Femur (tissue), 1 donor: ENCODE measurements around the gene FAM241B.

Source experiments
- DNase-seq: peaks from one replicate; pipeline ENCODE4 v3.0.0-alpha.2; 2017

Gene FAM241B

DNA sequence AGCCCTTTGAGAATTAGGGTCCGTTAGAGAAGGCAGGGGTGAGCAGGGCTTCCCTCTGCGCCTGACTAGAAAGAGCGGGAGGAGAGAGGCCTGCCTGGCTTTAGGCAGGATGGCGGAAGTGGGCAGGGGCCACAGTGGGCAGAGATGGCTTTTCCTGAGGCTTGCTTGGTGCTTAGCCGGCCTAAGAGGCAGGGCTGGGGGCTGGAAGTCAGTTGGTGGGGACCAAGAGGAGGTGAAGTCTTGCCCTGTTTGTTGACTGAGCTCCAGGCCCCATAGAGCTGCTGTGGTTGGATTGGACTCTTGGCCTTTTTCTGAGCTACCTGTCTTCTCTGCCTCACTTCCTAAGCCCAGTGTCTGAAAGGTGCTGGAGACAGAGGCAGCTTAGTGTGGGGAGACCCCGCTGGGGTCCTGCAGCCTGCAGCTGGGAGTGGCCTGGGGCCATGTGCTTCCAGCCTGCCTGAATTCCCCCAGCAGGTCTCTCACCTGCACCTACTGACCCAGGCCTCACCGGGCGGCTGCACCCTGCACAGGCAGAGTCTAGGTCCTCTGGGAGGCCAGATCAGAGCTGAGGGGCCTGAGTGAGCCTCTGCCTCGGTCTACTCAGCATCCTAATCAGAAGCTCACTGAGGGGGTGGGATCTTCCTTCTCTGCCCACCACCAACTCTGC, 4.8 kb downstream of the FAM241B start:
- DNase-seq: no peak

GRCh38 chr10:69635428-69636272, 5.6 kb downstream of the FAM241B start:
- no peak for DNase-seq

DNA sequence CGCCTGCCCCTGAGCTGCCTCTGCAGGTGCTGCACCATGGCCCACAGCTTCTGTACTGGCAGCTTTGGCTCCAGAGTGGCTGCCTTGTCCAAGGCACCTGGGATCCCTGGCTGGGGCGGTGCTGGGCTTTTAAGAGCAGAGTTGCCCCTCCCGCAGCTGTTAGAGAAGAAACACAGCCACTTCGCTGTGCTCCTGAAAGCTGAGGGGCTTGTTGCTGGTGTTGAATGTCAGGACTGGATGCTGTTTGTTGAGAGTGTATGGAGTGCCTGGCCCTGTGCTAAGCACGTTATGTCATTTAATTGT, 6.2 kb downstream of the FAM241B start:
- no peak for DNase-seq

GRCh38 chr10:69636626-69637605, 6.9 kb downstream of the FAM241B start:
- no peak for DNase-seq

GRCh38 chr10:69638642-69639041, 8.6 kb downstream of the FAM241B start:
- DNase-seq: no peak

DNA sequence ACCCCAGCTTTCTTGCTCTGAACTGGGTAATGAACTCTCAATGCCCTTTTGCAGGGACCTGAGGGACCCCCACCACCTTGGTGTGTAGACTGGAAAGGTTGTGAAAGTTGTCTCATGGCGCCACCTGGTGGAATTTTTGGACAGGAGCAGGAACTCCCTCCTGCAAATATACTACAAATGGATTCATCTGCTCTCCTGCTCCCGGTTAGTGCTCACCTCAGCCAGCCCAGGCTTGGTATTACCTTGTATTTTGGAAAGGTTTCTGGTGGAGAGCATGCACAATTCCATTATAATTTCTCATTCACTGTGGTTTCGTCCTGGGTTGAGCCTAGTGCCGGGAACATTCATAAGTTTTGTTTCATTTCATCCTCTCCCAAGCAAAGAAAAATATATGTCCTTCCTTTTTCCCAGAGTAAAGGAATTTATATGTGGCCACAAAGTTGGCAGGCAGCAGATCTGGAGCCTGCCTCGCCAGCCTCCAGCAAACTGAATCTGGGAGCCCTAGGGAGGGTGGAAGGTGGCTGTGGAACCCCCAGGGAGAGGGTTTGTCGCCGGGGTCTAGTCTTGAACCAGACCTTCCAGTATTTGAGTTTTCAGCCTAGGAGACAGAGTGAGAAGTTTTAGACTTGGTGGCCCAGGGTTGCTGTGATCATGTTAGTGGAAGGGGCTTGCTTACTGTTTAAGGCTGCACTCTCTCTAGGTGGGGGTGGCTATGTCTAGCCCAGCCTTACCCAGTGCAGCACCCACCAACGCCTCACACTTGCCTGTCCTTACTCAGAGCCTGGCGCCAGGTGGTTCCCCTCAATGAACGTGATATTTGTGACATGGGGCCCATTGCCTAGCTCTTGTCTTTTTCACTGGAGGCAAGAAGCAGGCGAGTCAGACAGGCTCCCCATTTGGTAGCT, 9.5 kb downstream of the FAM241B start:
- DNase-seq: peak; percentile 69

GRCh38 chr10:69640196-69640980, 10.3 kb downstream of the FAM241B start:
- peak; percentile 12 for DNase-seq

GRCh38 chr10:69641261-69641980, 11.4 kb downstream of the FAM241B start:
- no peak for DNase-seq

GRCh38 chr10:69642747-69643146, 12.7 kb downstream of the FAM241B start:
- DNase-seq: no peak

GRCh38 chr10:69643779-69644657, 14.0 kb downstream of the FAM241B start:
- DNase-seq: no peak

- DNase-seq: peak; percentile 71
Observed at GRCh38 chr10:69644658-69645295, 14.7 kb downstream of the FAM241B start.

- DNase-seq: no peak
Observed at GRCh38 chr10:69645296-69646184, 15.5 kb downstream of the FAM241B start.

- DNase-seq: no peak
Observed at GRCh38 chr10:69646185-69647060, 16.4 kb downstream of the FAM241B start.

- no peak for DNase-seq
Observed at GRCh38 chr10:69647126-69647525, 17.1 kb downstream of the FAM241B start.

- no peak for DNase-seq
Observed at GRCh38 chr10:69647819-69648218, 17.8 kb downstream of the FAM241B start.

DNA sequence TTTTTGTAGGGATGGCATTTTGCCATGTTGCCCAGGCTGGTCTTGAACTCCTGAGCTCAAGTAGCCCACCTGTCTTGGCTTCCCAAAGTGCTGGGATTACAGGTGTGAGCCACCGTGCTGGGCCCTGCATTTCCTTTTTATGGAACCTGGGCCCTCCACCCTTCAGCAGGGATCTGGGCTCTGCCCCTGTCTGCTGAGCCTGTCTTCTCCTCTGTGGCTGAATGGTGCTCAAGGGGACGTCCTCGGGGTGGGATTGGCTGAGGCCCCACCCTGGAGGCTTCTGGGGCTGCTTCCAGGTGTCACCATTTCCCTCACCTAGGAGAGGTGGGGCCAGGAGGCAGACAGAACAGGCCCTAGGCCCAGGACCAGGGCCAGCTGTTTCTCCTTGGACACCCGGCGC, 18.4 kb downstream of the FAM241B start:
- DNase-seq: no peak
